ENCODE results near the gene TRIM2. TPM values are rescaled to one million over a fixed set of nuclear protein-coding genes. Genes with fewer than 3 reads are reported as not detected.

TRIM2 gene
- total and polyA plus RNA-seq, 2 donors = 15.1 to 119 TPM

Small RNA genes within 50 kb of the gene (small RNA-seq; reads per million reads assigned to genes)
- gene RF00019 (not detected), gene RN7SL419P (not detected), gene RNU6-1196P (not detected)

Other genes starting within 250 kb of the TRIM2 start
- gene MND1, start 140.2 kb downstream of the TRIM2 start, total RNA-seq = 9.6 TPM
- 0.95 TPM for gene MND1, start 140.2 kb downstream of the TRIM2 start, polyA plus RNA-seq